Lower leg skin (tissue), 3 donors: ENCODE results near the gene MIP.

ENCODE experiments used
- CTCF ChIP-seq, 3 donors: fragments of 450-650 bp; IDR thresholded peaks; one replicate each; pipeline ENCODE4 v1.5.1; 2016; ENCODE audit warnings: antibody characterized with exemption in 3 of 3, mild to moderate bottlenecking in 3 of 3, moderate library complexity in 2 of 3
- POLR2A ChIP-seq, 2 donors: fragments of 450-650 bp; IDR thresholded peaks; one replicate each; pipeline ENCODE4 v1.6.1; 2016 to 2017; ENCODE audit warnings: antibody characterized with exemption in 2 of 2, mild to moderate bottlenecking in 1 of 2, moderate library complexity in 1 of 2

- no peak for TF ChIP-seq CTCF (IDR thresholded peaks at IDR 0.05)
- peak in 1 of 2 donors; percentile 35 for TF ChIP-seq POLR2A (IDR thresholded peaks at IDR 0.05)
Observed at GRCh38 chr12:56468216-56469006, 14.0 kb upstream of the MIP start, which contains the start of gene SPRYD4.
